HepG2 (cell line): ENCODE measurements around the gene MRPL18.

Source experiments
- HNRNPK ChIP-seq: fragments of 200-400 bp; formaldehyde crosslinking; IDR thresholded peaks from 2 replicates; pipeline ENCODE4 v1.6.1; 2018; ENCODE audit warnings: low read length, low read depth, moderate library complexity, mild to moderate bottlenecking; ENCODE audit not compliant: poor library complexity, severe bottlenecking
- KLF16 ChIP-seq, 2 experiments: sonication (generic) in 1 of 2; formaldehyde crosslinking in 1 of 2; IDR thresholded peaks; 2 replicates each; pipeline versions ENCODE4 v1.6.1 to v1.8.0; 2016 to 2023; ENCODE audit warnings: missing genetic modification reagents in 2 of 2, missing compliant biosample characterization in 1 of 2

DNA sequence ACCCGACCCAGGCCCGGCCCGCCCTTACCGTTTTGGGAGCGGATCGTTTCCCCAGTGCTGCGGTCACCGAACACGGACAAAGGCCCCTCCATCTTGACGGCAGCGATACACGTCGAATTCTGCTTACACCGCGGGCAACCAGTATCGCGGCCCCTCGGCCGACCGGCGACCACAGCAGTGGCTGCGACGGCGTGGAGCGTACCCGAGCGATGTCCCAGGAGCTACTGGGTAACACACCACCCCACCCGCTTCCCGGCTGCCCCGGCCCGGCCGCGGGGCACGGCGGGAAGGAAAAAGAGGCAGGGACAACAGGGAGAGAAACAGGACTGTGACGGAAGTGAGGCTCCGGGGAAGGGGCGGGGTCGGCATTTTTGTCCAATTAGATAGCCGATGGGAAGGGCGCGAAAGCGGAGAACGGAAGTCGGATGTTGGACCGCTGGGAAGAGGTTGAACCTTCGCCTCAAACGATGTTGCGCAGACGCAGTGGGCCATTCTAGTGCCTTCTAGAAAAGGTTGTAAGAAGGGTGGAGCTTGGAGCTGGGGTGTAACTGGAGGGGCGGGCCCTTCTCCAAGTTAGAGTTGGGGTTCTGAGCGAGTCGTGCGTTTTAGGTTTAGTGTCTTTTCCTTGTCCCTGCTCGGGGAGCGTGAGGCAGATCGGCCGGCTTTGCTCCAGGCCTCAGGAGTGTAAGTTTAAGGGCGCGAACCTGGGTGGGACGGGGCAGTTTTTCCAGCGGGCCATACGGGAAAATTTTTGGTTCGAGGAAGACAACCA lies 704 bp upstream of the MRPL18 start, which contains the start of gene TCP1:
- TF ChIP-seq KLF16 (CRISPR knock-in tag; IDR thresholded peaks at IDR 0.05) (peak in 1 of 2 experiments; percentile 54; a peak in 3 of 4 replicates), HNRNPK (no peak)
